ENCODE measurements around the gene DOCK9.

The DOCK9 gene

GRCh38 chr13:99004978-99005377 lies 27.1 kb upstream of the DOCK9 start:
- H3K4me3 ChIP-seq (ENCODE audit: low read depth, low read length), result no peak overlapping the region
- no peak for TF ChIP-seq CTCF (IDR thresholded peaks at IDR 0.05; ENCODE audit: low read depth, low read length, missing control alignments)
- in situ Hi-C loops (cut with HindIII; ENCODE audit: low sequenced_read_pairs), result no loop called here
- no peak for DNase-seq (ENCODE audit: low read depth)

GRCh38 chr13:99003851-99004471 lies 26.1 kb upstream of the DOCK9 start:
- no peak for TF ChIP-seq CTCF (IDR thresholded peaks at IDR 0.05; ENCODE audit: low read depth, low read length, missing control alignments)
- H3K4me3 ChIP-seq (ENCODE audit: low read depth, low read length), result no peak overlapping the region
- DNase-seq (ENCODE audit: low read depth), result no peak
- in situ Hi-C loops (cut with HindIII; ENCODE audit: low sequenced_read_pairs), result no loop called here

DNA sequence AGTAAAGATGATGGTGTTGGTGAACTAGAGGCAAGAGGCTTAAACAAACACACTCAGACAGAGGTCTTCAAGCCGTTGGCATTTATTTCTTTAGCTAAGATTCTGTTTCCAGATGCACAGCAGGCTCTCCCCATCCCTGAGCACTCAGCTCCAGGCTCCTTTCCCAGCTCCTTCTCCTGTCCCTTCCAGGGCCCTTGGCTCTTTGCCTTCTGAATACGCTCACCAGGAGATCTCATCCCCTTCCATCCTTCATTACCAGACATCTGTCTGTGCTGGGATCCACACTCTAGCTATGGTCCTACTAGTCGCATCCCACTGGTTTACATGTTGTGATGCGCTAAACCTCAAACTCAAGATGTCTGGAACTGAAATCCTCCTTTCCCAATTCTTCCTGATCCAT lies 25.3 kb upstream of the DOCK9 start:
- no peak for TF ChIP-seq CTCF (IDR thresholded peaks at IDR 0.05; ENCODE audit: low read depth, low read length, missing control alignments)
- H3K4me3 ChIP-seq (ENCODE audit: low read depth, low read length), result no peak overlapping the region
- in situ Hi-C loops (cut with HindIII; ENCODE audit: low sequenced_read_pairs), result no loop called here
- no peak for DNase-seq (ENCODE audit: low read depth)

- TF ChIP-seq CTCF (IDR thresholded peaks at IDR 0.05; ENCODE audit: low read depth, low read length, missing control alignments), result no peak
- in situ Hi-C loops (cut with HindIII; ENCODE audit: low sequenced_read_pairs), result no loop called here
Observed at GRCh38 chr13:99002172-99002710, 24.4 kb upstream of the DOCK9 start.

GRCh38 chr13:99000137-99000536 lies 22.3 kb upstream of the DOCK9 start:
- no peak overlapping the region for H3K4me3 ChIP-seq (ENCODE audit: low read depth, low read length)
- in situ Hi-C loops (cut with HindIII; ENCODE audit: low sequenced_read_pairs), result no loop called here
- no peak for DNase-seq (ENCODE audit: low read depth)
- TF ChIP-seq CTCF (IDR thresholded peaks at IDR 0.05; ENCODE audit: low read depth, low read length, missing control alignments), result no peak

More at GRCh38 chr13:99002172-99002710, 24.4 kb upstream of the DOCK9 start:
- no peak overlapping the region for H3K4me3 ChIP-seq (ENCODE audit: low read depth, low read length)
- no peak for DNase-seq (ENCODE audit: low read depth)

- no peak for DNase-seq (ENCODE audit: low read depth)
- H3K4me3 ChIP-seq (ENCODE audit: low read depth, low read length), result no peak overlapping the region
- in situ Hi-C loops (cut with HindIII; ENCODE audit: low sequenced_read_pairs), result no loop called here
- TF ChIP-seq CTCF (IDR thresholded peaks at IDR 0.05; ENCODE audit: low read depth, low read length, missing control alignments), result no peak
Observed at GRCh38 chr13:98999639-98999952, 21.7 kb upstream of the DOCK9 start.

Data from astrocyte of the cerebellum (primary cell).